ENCODE data around the gene IZUMO1.
A peak's percentile ranks its signal among the peaks of the same experiment; 100 is the strongest.

DNA sequence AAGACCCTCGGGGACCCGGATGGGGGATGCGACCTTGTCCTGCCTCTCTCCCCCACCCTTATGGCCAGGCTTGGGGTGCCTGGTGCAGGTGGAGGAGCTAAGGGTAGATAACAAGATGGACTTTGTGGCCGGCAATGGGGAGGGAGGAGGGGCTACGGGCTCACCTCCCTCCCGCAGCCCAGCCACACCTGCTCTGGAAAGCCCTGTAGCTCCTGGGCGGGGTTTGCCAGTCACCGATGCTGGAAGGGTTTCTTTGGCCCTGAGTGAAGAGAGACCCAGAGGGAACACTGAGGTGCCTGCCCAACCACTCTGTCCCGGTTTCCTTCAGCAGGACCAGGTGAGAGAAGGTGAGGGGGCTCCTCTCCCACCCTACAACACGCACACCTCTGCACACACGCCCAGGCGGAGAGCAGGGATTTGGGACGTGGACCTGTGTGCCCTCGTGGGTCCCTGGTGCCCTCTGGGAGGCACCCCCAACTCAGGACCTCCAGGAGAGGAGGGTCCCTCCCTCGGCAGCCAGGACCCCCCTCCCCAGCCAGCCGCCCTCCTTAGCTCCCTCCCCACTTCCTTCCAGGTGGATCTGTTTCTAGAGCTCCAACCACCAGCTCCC, 50.9 kb downstream of the IZUMO1 start, which contains the start of gene FUT2:
- TF ChIP-seq, protein P1, sequence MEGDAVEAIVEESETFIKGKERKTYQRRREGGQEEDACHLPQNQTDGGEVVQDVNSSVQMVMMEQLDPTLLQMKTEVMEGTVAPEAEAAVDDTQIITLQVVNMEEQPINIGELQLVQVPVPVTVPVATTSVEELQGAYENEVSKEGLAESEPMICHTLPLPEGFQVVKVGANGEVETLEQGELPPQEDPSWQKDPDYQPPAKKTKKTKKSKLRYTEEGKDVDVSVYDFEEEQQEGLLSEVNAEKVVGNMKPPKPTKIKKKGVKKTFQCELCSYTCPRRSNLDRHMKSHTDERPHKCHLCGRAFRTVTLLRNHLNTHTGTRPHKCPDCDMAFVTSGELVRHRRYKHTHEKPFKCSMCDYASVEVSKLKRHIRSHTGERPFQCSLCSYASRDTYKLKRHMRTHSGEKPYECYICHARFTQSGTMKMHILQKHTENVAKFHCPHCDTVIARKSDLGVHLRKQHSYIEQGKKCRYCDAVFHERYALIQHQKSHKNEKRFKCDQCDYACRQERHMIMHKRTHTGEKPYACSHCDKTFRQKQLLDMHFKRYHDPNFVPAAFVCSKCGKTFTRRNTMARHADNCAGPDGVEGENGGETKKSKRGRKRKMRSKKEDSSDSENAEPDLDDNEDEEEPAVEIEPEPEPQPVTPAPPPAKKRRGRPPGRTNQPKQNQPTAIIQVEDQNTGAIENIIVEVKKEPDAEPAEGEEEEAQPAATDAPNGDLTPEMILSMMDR (IDR thresholded peaks at IDR 0.05): no peak
- TF ChIP-seq EP300 (IDR thresholded peaks at IDR 0.05; ENCODE audit: low read depth): no peak
- peak; percentile 88 to 97 (median 94) for TF ChIP-seq POLR2AphosphoS5 (IDR thresholded peaks at IDR 0.05)
- TF ChIP-seq POLR2A (IDR thresholded peaks at IDR 0.05): peak; percentile 97
